Caki2 (cell line): ENCODE results near the gene PLA2G7. TPM values are rescaled to one million over a fixed set of nuclear protein-coding genes. Genes with fewer than 3 reads are reported as not detected.

Experiments
- DNase-seq: peaks from one replicate; pipeline ENCODE4 v3.0.0-alpha.2; 2015; ENCODE audit warnings: low read depth
- in situ Hi-C: cut with HindIII; loops from 2 replicates; pipeline ENCODE4 v1.10.0; 2016; ENCODE audit warnings: low sequenced_read_pairs, low pct_unique_long_range_greater_than_20kb, mixed read lengths
- total RNA-seq: library from RNA; depleted of rRNA; stranded (reverse); fragments of >200 nt; shearing (Covaris generic); gene quantifications from 2 replicates; pipeline ENCODE4 v1.2.3, GENCODE V29; 2014; ENCODE audit warnings: low replicate concordance

Gene PLA2G7
- total RNA-seq, 1 experiment from 2014 or later, result 0.44 TPM

DNA sequence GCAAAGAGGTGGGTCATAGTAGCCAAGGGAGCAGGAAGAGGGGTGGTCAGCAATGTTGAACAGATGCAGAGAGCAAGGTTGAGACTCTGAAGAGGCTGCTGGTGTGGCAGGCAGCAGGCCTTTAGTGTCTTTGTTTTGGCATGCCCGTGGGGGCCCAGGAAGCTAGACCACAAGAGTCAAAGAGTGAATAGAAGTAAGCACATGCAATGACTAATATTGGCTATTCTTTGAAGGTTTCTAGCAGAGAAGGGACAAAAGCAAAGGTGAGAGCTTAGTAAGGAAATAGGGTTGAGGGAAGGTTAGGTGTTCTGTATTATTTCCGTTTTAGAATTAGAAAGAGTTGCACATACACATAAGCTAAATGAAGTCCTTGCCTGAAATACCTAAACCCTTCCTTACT is 28.7 kb downstream of the PLA2G7 start:
- in situ Hi-C loops, result no loop called here
- no peak for DNase-seq

DNA sequence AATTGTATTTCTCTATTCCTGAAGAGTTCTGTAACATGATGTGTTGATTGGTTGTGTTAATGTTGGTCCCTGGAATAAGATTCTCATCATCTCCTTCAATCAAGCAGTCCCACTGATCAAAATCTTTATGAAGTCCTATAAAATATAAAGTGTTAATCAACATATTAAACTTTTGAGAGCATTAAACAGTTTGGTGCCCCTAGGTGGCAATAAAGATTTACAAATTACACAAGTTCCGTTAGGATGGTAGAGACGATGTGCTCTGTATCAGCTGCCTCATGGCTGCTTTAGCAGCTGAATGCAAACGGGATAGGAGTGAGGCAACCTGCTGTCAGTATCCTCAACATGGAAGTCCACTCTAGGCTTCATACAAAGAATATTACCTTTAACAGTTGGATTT is 30.6 kb downstream of the PLA2G7 start:
- DNase-seq, result peak; percentile 3

DNA sequence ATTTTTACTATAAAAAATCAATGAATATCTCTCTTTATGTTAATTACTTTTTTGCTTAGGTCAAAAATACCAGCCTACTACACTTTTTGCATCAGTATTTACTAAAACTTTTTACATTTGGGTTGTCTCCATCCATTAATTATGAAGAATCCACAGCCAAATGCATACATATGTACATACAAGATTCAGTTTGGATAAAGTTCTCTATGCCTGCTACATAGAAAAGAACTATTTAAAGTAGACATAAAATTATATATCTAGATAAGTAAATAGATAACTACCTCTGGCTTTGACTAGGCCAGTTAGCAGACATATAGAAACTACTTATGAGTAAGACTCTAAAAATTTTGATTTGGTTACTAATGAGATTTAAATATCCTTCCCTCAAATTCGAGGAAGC is 35.2 kb downstream of the PLA2G7 start:
- no peak for DNase-seq
- in situ Hi-C loops, result no loop called here

More for the DNA sequence above, 30.6 kb downstream of the PLA2G7 start:
- in situ Hi-C loops, result no loop called here

DNA sequence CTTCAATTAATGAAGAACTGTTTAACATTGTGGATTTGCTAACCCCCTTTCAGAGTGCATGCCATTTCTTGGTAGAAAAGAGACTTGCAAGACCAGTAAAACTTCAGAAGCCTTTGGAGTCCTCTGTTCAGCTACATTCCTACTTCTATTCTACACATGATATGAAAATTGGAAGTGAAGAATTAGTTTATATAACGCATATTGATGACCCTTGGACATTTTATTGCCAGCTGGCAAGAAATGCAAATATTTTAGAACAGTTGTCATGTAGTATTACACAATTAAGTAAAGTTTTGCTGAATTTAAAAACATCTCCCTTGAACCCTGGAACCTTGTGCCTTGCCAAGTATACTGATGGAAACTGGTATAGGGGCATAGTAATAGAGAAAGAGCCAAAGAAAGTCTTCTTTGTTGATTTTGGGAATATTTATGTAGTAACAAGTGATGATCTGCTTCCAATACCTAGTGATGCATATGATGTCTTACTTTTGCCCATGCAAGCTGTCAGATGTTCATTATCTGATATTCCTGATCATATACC is 44.2 kb downstream of the PLA2G7 start:
- in situ Hi-C loops, result no loop called here
- DNase-seq, result no peak

DNA sequence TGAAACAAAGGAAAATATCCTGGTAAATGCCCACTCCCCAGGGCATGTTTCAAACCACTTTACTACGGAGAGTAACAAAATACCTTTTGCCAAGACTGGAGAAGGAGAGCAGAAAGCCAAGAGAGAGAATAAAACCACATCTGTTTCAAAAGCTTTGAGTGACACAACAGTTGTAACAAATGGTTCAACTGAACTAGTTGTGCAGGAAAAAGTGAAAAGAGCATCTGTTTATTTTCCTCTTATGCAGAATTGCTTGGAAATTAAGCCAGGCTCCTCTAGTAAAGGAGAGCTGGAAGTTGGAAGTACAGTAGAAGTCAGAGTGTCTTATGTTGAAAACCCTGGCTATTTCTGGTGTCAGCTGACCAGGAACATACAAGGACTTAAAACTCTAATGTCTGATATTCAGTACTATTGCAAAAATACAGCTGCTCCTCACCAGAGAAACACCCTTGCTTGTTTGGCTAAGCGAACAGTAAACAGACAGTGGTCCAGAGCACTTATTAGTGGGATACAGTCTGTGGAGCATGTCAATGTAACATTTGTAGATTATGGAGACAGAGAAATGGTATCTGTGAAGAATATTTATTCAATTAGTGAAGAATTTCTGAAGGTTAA is 44.9 kb downstream of the PLA2G7 start:
- in situ Hi-C loops, result no loop called here
- DNase-seq, result no peak

DNA sequence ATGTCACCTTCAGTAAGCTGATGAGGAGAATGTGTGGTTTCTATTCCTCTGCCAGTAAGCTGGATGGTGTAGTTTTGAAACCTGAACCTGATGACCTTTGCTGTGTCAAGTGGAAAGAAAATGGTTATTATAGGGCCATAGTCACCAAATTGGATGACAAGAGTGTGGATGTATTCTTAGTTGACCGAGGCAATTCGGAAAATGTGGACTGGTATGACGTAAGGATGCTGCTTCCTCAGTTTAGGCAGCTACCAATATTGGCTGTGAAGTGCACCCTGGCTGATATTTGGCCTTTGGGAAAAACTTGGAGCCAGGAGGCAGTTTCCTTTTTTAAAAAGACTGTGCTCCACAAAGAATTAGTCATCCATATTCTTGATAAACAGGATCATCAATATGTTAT is 45.5 kb downstream of the PLA2G7 start:
- in situ Hi-C loops, result no loop called here

DNA sequence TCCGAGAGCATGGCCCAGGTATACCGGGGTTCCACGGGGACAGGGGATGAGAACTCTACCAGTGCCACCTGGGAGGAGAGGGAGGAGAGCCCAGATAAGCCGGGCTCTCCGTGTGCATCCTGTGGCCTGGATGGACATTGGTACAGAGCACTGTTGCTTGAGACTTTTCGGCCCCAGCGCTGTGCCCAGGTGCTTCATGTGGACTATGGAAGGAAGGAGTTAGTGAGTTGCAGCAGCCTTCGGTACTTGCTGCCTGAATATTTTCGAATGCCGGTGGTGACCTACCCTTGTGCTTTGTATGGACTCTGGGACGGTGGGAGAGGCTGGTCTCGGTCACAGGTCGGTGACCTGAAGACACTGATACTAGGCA is 46.2 kb downstream of the PLA2G7 start:
- in situ Hi-C loops, result no loop called here
- DNase-seq, result no peak

More for the DNA sequence above, 45.5 kb downstream of the PLA2G7 start:
- DNase-seq, result no peak

DNA sequence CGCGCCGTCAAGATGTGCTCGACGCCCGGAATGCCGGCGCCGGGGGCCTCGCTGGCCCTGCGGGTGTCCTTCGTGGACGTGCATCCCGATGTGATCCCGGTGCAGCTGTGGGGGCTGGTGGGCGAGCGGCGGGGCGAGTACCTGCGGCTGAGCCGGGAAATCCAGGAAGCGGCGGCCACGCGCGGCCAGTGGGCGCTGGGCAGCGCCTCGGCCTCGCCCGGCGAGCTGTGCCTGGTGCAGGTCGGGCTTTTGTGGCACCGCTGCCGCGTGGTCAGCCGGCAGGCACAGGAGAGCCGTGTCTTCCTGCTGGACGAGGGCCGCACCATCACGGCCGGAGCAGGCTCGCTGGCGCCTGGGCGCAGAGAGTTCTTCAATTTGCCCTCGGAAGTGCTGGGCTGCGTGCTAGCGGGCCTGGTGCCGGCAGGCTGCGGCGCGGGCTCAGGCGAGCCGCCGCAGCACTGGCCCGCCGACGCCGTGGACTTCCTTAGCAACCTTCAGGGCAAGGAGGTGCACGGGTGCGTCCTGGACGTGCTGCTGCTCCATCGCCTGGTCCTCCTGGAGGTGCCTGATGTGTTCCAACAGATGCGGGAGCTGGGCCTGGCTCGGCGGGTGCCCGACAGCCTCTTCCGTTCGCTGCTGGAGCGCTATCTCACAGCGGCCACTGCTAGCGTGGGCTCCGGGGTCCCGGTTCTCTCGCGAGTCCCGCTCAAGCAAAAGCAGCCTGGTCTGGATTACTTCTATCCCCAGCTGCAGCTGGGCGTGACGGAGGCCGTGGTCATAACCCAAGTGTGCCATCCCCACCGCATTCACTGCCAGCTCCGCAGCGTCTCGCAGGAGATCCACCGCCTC is 46.8 kb downstream of the PLA2G7 start:
- in situ Hi-C loops, result no loop called here
- no peak for DNase-seq

DNA sequence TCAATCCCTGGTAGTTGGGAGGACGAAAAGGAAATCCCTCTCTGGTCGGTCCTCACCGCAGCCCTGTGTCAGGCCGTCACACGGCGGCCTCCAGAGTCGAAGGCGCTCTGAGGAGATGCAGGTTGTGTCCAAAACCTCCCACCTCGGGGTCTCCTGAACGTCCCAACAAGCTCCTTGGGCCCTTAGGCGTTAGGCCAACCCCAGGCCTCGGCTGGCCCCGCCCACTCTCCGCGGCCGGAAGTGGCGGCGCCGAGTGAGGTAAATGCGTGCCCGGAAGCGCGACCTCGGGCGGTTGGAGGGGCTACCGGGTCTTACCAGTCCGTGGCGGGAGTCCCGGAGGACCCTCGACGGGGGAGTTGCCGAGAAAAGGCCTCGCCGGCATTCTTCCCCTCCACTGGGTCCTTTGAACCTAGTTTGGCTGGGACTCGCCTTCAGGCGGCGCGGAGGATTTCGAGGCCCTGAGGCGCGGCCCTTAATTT is 47.5 kb downstream of the PLA2G7 start, which contains the start of gene TDRD6:
TSS of gene TDRD6 (plus strand) at position 267 of the 479 bp plus-strand sequence. CDS start 244 bp downstream, outside the sequence.
- in situ Hi-C loops, result no loop called here
- DNase-seq, result no peak

DNA sequence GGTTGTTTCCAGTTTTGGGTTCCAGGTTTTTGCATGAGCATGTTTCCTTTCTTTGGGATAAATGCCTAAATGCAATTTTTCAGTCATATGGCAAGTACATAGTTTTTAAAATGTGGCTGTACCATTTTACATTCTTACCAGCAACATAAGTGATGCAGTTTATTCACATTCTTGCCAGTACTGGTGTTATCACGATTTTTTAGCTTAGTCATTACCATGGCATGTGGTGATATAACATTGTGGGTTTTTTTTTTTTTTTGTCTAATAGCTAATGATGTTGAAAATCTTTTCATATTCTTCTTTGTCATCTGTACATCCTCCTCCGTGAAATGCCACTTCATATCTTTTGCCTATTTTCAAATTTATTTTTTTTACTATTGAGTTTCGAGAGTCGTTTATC is 50.4 kb downstream of the PLA2G7 start:
- peak; percentile 14 for DNase-seq
- in situ Hi-C loops, result no loop called here

DNA sequence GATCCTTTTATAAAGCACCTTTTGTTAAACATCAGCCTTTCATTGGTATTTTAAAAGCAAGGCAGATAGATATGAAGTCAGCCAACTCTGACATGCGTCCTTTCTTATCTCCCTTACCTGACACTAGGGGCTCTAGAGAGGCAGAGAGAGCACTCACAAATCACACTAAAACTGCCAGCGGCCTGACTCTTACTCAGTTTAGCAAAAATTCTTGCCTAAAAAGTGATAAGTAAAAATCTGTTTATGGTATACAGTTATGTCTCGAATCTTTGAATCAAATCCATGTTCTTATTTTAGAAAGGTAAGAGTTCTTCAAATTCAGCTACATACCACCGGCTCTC is 57.9 kb downstream of the PLA2G7 start:
- DNase-seq, result no peak
- in situ Hi-C loops, result no loop called here

DNA sequence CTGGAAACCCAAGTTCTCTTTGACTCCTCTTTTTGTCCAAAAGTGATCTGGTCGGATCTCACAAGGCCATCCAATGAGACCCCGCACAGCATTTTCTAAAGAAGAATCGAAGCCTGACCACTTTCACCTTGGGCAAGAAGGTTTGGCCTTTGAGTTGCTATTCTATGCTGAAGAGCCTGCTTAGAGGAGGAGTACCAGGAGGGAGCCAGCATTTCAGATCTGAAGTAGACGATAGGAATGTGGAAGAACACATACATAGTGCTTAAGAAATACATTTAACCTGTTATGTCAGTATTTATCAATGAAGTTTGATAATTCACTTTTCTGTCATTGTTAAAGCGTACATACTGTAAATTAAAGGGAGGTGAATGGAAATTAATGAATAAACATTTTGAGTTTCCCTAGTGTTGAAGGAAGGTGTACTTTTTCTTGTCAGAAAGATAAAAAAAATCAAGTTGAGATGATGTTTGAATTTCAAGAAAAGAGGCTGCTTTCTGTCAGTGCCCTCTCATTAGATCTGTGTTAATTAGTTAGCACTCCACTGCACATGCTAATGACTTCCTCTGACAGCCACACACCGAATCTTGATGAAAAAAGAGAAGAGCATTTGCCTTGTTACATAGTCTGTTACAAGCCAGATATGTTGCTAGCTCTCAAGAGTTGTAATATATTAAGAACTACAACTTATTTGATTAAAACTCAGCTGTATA is 58.4 kb downstream of the PLA2G7 start:
- in situ Hi-C loops, result no loop called here
- no peak for DNase-seq

DNA sequence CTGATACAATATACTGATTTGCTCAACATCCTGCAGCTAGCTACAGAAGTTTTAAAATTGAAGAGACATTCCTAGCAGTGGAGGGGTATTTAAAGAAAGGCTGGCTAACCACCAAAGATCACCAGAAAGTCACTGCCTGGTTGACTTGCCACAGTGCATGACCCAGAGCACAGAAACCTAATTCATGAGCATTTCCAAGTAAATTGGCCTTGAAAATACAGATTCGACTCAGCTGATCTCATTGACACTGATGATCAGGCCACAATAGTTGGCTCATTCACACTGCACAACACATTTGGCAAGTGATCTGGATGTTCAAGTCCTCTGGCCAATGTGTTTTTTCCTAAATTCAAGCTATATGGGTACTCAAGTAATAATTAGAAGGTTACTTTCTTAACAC is 60.8 kb downstream of the PLA2G7 start:
- in situ Hi-C loops, result no loop called here
- no peak for DNase-seq

DNA sequence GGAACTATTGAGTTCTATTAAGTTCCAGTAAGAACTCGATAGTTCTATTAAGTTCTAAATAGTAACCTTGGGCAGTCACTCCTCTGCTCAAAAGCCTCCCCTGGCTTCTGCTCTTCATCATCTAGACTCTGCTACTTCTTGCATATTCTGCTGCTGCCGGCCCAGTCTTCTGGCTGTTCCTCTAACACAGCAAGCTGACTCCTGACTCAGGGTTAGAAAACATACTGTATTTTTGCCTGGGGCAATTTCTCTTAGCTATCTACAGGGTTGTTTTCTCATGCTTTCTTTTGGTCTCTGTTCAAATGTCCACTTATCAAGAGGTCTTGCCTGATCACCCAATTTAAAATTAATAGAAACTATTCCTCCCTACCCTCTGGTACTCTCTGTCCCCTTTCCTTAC is 67.8 kb downstream of the PLA2G7 start:
- no peak for DNase-seq

DNA sequence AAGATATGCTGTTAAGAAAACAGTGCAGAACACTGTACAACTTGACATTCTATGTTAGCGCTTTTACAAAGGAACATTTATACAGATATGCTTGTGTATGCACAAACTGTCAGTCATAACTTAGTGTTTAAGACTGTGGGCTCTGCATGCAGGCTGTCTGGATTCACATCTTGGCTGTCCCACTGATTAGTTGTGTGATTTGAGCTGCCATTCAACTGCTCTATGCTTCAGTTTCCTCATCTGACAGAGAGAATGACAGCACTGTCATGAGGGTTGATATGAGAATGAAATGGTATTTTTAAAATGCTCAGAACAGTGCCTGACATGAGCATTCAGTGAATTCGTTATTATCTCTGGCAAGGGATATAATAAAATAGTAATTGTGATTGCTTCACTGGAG is 73.7 kb downstream of the PLA2G7 start:
- in situ Hi-C loops, result no loop called here
- no peak for DNase-seq

More for the DNA sequence above, 67.8 kb downstream of the PLA2G7 start:
- in situ Hi-C loops, result no loop called here

DNA sequence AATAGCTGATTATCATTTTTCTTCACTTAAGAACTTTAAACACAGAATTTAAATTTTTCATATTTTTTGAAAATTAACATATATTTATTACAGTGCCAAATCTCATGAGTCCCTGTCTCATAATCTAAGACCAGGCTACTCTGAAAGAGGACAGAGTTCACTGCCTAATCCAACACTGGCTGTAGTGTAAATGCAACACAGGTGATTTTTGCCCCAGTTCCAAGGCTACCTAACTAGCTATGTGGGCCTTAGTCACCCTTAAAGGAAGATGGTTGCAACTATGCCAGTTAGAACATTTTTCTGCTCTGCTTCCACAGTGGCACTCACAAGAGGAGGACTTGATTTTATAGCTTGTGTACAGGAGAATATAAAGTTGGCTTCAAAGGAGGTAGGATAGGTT is 77.5 kb downstream of the PLA2G7 start:
- DNase-seq, result no peak
- in situ Hi-C loops, result no loop called here

DNA sequence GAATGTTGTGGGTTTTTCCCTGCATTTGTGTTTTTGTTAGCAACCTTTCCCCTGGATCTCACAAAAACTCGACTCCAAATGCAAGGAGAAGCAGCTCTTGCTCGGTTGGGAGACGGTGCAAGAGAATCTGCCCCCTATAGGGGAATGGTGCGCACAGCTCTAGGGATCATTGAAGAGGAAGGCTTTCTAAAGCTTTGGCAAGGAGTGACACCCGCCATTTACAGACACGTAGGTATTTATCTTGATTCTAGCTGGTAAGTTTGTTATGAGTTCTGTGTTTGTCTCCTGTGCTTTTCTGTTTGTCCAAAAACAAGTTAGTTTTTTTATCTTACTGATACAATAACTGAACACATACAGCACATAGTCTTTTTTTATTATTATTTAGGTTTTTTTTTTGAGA is 79.4 kb downstream of the PLA2G7 start:
- DNase-seq, result no peak
- in situ Hi-C loops, result no loop called here
